GM23338 (cell line): ENCODE measurements around the gene IRF5. TPM values are rescaled to one million over a fixed set of nuclear protein-coding genes. Genes with fewer than 3 reads are reported as not detected.

Source experiments
- ATAC-seq: fragments of 200-7000 bp; cut with Tn5 transposase; 3 replicates; pipeline ENCODE4 v1.9.1; 2020
- DNase-seq: peaks from one replicate; pipeline ENCODE4 v3.0.0-alpha.2; 2015; ENCODE audit warnings: low spot score
- H2AFZ ChIP-seq: fragments of 200-600 bp; sonication (generic); 2 replicates; pipeline ENCODE4 v1.8.0; 2016; ENCODE audit warnings: antibody characterized with exemption, mild to moderate bottlenecking, moderate library complexity
- H3F3A ChIP-seq: fragments of 200-600 bp; sonication (generic); replicated peaks from 2 replicates; pipeline ENCODE4 v1.8.0; 2017; ENCODE audit warnings: antibody characterized with exemption, mixed run types, low read depth
- H3K27ac ChIP-seq: fragments of 200-600 bp; sonication (generic); 2 replicates; pipeline ENCODE4 v1.6.1; 2016; ENCODE audit warnings: low read depth
- H3K27me3 ChIP-seq: fragments of 200-600 bp; sonication (generic); 2 replicates; pipeline ENCODE4 v1.8.0; 2016; ENCODE audit warnings: mild to moderate bottlenecking, mixed run types, moderate library complexity; ENCODE audit not compliant: insufficient read depth
- H3K36me3 ChIP-seq: fragments of 200-600 bp; sonication (generic); 2 replicates; pipeline ENCODE4 v1.8.0; 2016; ENCODE audit warnings: mild to moderate bottlenecking; ENCODE audit not compliant: insufficient read depth
- H3K4me1 ChIP-seq: fragments of 200-600 bp; sonication (generic); 2 replicates; pipeline ENCODE4 v1.8.0; 2016; ENCODE audit warnings: mild to moderate bottlenecking, moderate library complexity; ENCODE audit not compliant: insufficient read depth
- H3K4me2 ChIP-seq: fragments of 200-600 bp; sonication (generic); 2 replicates; pipeline ENCODE4 v1.7.1; 2017; ENCODE audit warnings: mixed run types
- H3K4me3 ChIP-seq: fragments of 200-600 bp; sonication (generic); 2 replicates; pipeline ENCODE4 v1.6.1; 2016; ENCODE audit warnings: mixed run types
- H3K79me2 ChIP-seq: fragments of 200-600 bp; sonication (generic); replicated peaks from 2 replicates; pipeline ENCODE4 v1.8.0; 2017; ENCODE audit warnings: mild to moderate bottlenecking; ENCODE audit not compliant: insufficient read depth
- H3K9me2 ChIP-seq: fragments of 200-600 bp; sonication (generic); 2 replicates; pipeline ENCODE4 v1.8.0; 2017; ENCODE audit not compliant: insufficient read depth
- H4K20me1 ChIP-seq: fragments of 200-600 bp; sonication (generic); replicated peaks from 2 replicates; pipeline ENCODE4 v1.8.0; 2017; ENCODE audit warnings: mild to moderate bottlenecking; ENCODE audit not compliant: insufficient read depth
- H3K27ac Mint-ChIP-seq: 2 replicates; pipeline ENCODE4 v1.8.0; 2020; ENCODE audit warnings: inconsistent platforms, mild to moderate bottlenecking, moderate library complexity, mixed read lengths
- H3K27me3 Mint-ChIP-seq: 3 replicates; pipeline ENCODE4 v1.8.0; 2022; ENCODE audit warnings: low read depth, mild to moderate bottlenecking, moderate library complexity, mixed read lengths, inconsistent platforms; ENCODE audit not compliant: insufficient read depth, poor library complexity
- H3K36me3 Mint-ChIP-seq: 3 replicates; pipeline ENCODE4 v1.8.0; 2021; ENCODE audit warnings: low read depth, mild to moderate bottlenecking, inconsistent platforms, moderate library complexity, mixed read lengths
- H3K4me1 Mint-ChIP-seq: 3 replicates; pipeline ENCODE4 v1.8.0; 2020; ENCODE audit warnings: mild to moderate bottlenecking, inconsistent platforms, mixed read lengths
- H3K4me3 Mint-ChIP-seq: 3 replicates; pipeline ENCODE4 v1.8.0; 2021; ENCODE audit warnings: moderate library complexity, mild to moderate bottlenecking, inconsistent platforms, mixed read lengths
- H3K9me3 Mint-ChIP-seq: 3 replicates; pipeline ENCODE4 v1.8.0; 2020; ENCODE audit warnings: moderate library complexity, mild to moderate bottlenecking, inconsistent platforms, mixed read lengths
- CREB1 ChIP-seq: fragments of 250-450 bp; sonication (Bioruptor Pico); IDR thresholded peaks from 2 replicates; pipeline ENCODE4 v1.5.0; 2020; ENCODE audit warnings: low read depth, mild to moderate bottlenecking, moderate library complexity
- EZH2 ChIP-seq: fragments of 200-600 bp; sonication (generic); IDR thresholded peaks from one replicate; pipeline ENCODE4 v1.8.0; 2017; ENCODE audit warnings: antibody characterized with exemption, mild to moderate bottlenecking, low read depth; ENCODE audit not compliant: unreplicated experiment
- EZH2phosphoT487 ChIP-seq: fragments of 200-600 bp; sonication (generic); IDR thresholded peaks from one replicate; pipeline ENCODE4 v1.8.1; 2018; ENCODE audit warnings: antibody characterized with exemption; ENCODE audit not compliant: unreplicated experiment
- JUNB ChIP-seq: IDR thresholded peaks from one replicate; pipeline ENCODE4 v1.6.1; 2016; ENCODE audit warnings: antibody characterized with exemption; ENCODE audit not compliant: unreplicated experiment
- NANOG ChIP-seq: IDR thresholded peaks from 2 replicates; pipeline ENCODE4 v1.6.1; 2016; ENCODE audit warnings: antibody characterized with exemption, borderline replicate concordance
- ZNF114 ChIP-seq: fragments of 250-450 bp; sonication (Bioruptor Pico); IDR thresholded peaks from 2 replicates; pipeline ENCODE4 v1.5.0; 2020; ENCODE audit warnings: mild to moderate bottlenecking, moderate library complexity
- ZNF331 ChIP-seq: fragments of 250-450 bp; sonication (Bioruptor Pico); IDR thresholded peaks from 2 replicates; pipeline ENCODE4 v1.5.0; 2020; ENCODE audit warnings: low read depth, mild to moderate bottlenecking, moderate library complexity
- polyA plus RNA-seq: library from polyadenylated mRNA; unstranded; fragments of >200 nt; fragmentation: Nextera tagmentation; extraction: Ambion mirVana; gene quantifications from 2 replicates; pipeline ENCODE4 v1.2.1, GENCODE V29; 2016
- total RNA-seq: library from RNA; depleted of rRNA; stranded (reverse); fragments of >200 nt; shearing (Covaris generic); gene quantifications from 2 replicates; pipeline ENCODE4 v1.2.3, GENCODE V29; 2014
- TF ChIP-seq, protein P1 (sequence below): IDR thresholded peaks from one replicate; pipeline ENCODE4 v1.6.1; 2018; ENCODE audit warnings: antibody characterized with exemption; ENCODE audit not compliant: unreplicated experiment
- TF ChIP-seq, protein P2 (sequence below): fragments of 250-450 bp; sonication (Bioruptor Pico); IDR thresholded peaks from 2 replicates; pipeline ENCODE4 v1.5.0; 2020; ENCODE audit warnings: mild to moderate bottlenecking, moderate library complexity
- TF ChIP-seq, protein P3 (sequence below), 2 experiments: fragments of 200-600 bp in 1 of 2; sonication (generic) in 1 of 2; conservative IDR thresholded peaks; 2 replicates each; pipeline versions ENCODE4 v1.5.1 to v1.6.1; 2016 to 2017; ENCODE audit warnings: antibody characterized with exemption in 2 of 2, low read depth in 2 of 2, mild to moderate bottlenecking in 2 of 2, moderate library complexity in 1 of 2

Gene IRF5
- total and polyA plus RNA-seq, 2 experiments from 2014 or later, result 0.37 to 3.7 TPM

DNA sequence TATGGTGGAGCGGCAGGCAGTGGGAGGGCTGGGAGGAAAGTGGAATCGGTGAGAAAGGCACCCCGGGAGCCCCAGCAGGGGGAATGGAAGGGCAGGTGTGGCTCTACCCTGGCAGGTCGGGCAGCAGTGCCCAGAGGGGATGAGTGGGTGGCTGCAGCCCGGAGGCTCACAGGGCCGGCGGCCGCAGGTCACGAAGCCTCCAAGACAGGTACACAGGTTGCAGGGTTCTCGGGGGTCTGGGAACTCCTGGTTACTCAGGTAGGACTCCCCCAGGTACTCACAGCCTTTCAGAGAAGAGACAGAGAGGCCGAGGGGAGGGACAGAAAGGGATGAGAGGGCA is 49.0 kb upstream of the IRF5 start:
- no peak overlapping the region for H3K27ac ChIP-seq
- no peaks in the 10 kb centered on the region for H3K9me2 ChIP-seq
- H3K36me3 ChIP-seq, result no peaks in the 10 kb centered on the region
- no peak for TF ChIP-seq ZNF114 (CRISPR knock-in tag)
- TF ChIP-seq, protein P1, sequence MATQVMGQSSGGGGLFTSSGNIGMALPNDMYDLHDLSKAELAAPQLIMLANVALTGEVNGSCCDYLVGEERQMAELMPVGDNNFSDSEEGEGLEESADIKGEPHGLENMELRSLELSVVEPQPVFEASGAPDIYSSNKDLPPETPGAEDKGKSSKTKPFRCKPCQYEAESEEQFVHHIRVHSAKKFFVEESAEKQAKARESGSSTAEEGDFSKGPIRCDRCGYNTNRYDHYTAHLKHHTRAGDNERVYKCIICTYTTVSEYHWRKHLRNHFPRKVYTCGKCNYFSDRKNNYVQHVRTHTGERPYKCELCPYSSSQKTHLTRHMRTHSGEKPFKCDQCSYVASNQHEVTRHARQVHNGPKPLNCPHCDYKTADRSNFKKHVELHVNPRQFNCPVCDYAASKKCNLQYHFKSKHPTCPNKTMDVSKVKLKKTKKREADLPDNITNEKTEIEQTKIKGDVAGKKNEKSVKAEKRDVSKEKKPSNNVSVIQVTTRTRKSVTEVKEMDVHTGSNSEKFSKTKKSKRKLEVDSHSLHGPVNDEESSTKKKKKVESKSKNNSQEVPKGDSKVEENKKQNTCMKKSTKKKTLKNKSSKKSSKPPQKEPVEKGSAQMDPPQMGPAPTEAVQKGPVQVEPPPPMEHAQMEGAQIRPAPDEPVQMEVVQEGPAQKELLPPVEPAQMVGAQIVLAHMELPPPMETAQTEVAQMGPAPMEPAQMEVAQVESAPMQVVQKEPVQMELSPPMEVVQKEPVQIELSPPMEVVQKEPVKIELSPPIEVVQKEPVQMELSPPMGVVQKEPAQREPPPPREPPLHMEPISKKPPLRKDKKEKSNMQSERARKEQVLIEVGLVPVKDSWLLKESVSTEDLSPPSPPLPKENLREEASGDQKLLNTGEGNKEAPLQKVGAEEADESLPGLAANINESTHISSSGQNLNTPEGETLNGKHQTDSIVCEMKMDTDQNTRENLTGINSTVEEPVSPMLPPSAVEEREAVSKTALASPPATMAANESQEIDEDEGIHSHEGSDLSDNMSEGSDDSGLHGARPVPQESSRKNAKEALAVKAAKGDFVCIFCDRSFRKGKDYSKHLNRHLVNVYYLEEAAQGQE, result no peak
- TF ChIP-seq, protein P2, sequence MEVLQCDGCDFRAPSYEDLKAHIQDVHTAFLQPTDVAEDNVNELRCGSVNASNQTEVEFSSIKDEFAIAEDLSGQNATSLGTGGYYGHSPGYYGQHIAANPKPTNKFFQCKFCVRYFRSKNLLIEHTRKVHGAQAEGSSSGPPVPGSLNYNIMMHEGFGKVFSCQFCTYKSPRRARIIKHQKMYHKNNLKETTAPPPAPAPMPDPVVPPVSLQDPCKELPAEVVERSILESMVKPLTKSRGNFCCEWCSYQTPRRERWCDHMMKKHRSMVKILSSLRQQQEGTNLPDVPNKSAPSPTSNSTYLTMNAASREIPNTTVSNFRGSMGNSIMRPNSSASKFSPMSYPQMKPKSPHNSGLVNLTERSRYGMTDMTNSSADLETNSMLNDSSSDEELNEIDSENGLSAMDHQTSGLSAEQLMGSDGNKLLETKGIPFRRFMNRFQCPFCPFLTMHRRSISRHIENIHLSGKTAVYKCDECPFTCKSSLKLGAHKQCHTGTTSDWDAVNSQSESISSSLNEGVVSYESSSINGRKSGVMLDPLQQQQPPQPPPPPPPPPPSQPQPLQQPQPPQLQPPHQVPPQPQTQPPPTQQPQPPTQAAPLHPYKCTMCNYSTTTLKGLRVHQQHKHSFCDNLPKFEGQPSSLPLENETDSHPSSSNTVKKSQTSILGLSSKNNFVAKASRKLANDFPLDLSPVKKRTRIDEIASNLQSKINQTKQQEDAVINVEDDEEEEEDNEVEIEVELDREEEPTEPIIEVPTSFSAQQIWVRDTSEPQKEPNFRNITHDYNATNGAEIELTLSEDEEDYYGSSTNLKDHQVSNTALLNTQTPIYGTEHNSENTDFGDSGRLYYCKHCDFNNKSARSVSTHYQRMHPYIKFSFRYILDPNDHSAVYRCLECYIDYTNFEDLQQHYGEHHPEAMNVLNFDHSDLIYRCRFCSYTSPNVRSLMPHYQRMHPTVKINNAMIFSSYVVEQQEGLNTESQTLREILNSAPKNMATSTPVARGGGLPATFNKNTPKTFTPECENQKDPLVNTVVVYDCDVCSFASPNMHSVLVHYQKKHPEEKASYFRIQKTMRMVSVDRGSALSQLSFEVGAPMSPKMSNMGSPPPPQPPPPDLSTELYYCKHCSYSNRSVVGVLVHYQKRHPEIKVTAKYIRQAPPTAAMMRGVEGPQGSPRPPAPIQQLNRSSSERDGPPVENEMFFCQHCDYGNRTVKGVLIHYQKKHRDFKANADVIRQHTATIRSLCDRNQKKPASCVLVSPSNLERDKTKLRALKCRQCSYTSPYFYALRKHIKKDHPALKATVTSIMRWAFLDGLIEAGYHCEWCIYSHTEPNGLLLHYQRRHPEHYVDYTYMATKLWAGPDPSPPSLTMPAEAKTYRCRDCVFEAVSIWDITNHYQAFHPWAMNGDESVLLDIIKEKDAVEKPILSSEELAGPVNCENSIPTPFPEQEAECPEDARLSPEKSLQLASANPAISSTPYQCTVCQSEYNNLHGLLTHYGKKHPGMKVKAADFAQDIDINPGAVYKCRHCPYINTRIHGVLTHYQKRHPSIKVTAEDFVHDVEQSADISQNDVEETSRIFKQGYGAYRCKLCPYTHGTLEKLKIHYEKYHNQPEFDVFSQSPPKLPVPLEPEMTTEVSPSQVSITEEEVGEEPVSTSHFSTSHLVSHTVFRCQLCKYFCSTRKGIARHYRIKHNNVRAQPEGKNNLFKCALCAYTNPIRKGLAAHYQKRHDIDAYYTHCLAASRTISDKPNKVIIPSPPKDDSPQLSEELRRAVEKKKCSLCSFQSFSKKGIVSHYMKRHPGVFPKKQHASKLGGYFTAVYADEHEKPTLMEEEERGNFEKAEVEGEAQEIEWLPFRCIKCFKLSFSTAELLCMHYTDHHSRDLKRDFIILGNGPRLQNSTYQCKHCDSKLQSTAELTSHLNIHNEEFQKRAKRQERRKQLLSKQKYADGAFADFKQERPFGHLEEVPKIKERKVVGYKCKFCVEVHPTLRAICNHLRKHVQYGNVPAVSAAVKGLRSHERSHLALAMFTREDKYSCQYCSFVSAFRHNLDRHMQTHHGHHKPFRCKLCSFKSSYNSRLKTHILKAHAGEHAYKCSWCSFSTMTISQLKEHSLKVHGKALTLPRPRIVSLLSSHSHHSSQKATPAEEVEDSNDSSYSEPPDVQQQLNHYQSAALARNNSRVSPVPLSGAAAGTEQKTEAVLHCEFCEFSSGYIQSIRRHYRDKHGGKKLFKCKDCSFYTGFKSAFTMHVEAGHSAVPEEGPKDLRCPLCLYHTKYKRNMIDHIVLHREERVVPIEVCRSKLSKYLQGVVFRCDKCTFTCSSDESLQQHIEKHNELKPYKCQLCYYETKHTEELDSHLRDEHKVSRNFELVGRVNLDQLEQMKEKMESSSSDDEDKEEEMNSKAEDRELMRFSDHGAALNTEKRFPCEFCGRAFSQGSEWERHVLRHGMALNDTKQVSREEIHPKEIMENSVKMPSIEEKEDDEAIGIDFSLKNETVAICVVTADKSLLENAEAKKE (CRISPR knock-in tag), result no peak
- TF ChIP-seq ZNF331 (CRISPR knock-in tag), result no peak
- TF ChIP-seq EZH2phosphoT487, result no peak
- no peak for TF ChIP-seq EZH2
- TF ChIP-seq, protein P3, sequence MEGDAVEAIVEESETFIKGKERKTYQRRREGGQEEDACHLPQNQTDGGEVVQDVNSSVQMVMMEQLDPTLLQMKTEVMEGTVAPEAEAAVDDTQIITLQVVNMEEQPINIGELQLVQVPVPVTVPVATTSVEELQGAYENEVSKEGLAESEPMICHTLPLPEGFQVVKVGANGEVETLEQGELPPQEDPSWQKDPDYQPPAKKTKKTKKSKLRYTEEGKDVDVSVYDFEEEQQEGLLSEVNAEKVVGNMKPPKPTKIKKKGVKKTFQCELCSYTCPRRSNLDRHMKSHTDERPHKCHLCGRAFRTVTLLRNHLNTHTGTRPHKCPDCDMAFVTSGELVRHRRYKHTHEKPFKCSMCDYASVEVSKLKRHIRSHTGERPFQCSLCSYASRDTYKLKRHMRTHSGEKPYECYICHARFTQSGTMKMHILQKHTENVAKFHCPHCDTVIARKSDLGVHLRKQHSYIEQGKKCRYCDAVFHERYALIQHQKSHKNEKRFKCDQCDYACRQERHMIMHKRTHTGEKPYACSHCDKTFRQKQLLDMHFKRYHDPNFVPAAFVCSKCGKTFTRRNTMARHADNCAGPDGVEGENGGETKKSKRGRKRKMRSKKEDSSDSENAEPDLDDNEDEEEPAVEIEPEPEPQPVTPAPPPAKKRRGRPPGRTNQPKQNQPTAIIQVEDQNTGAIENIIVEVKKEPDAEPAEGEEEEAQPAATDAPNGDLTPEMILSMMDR (conservative IDR thresholded peaks at IDR 0.05; ENCODE audit: low read depth in 2 of 2), result no peak
- no peak for TF ChIP-seq NANOG
- TF ChIP-seq CREB1 (CRISPR knock-in tag), result no peak
- no peak for TF ChIP-seq JUNB
- 0 out of 2 replicates have a peak, but pooled peaks cover 7% of the 10 kb centered on the region for H3F3A ChIP-seq
- H3K4me1 Mint-ChIP-seq, result no peaks in the 10 kb centered on the region; the same call in 2 of the 3 replicates
- peaks cover 20% of the 10 kb centered on the region for H3K27me3 Mint-ChIP-seq
- H3K79me2 ChIP-seq, result no peaks in the 10 kb centered on the region
- H3K27me3 ChIP-seq, result peaks cover 10% of the 10 kb centered on the region; the same call in 1 of the 2 replicates
- no peak overlapping the region for H3K4me3 Mint-ChIP-seq
- peaks cover 12% of the 10 kb centered on the region; the same call in 1 of the 2 replicates for H3K4me1 ChIP-seq
- no peaks in the 10 kb centered on the region for H3K9me3 Mint-ChIP-seq
- no peak overlapping the region for H2AFZ ChIP-seq
- ATAC-seq, result peak; percentile 16
- no peaks in the 10 kb centered on the region for H3K36me3 Mint-ChIP-seq
- H3K27ac Mint-ChIP-seq, result no peak overlapping the region
- no peaks in the 10 kb centered on the region for H4K20me1 ChIP-seq
- DNase-seq, result peak; percentile 60
- H3K4me2 ChIP-seq, result peak overlapping the region; percentile 32; the same call in 1 of the 2 replicates
- H3K4me3 ChIP-seq, result no peak overlapping the region
